ENCODE data around the gene NACAD. TPM values are rescaled to one million over a fixed set of nuclear protein-coding genes. Genes with fewer than 3 reads are reported as not detected.

The NACAD gene
- total RNA-seq, 4 donors from 2014 or later = 0.04 to 1.9 (median 0.62) TPM; not detected in 1

- no peaks in the 10 kb centered on the region for H3K27me3 ChIP-seq
- peaks cover 51 to 76% (median 55%) of the 10 kb centered on the region in 3 donors for H3K36me3 ChIP-seq
- 74 to 80% methylated on average over 3 to 8 of the region's 16 CpGs for WGBS, 2 donors
- intact Hi-C loops (cut with DNase I) = no loop called here
- H3K4me1 ChIP-seq = peaks cover 5 to 20% (median 6%) of the 10 kb centered on the region in 3 donors
- no peak for DNase-seq
- no peaks in the 10 kb centered on the region for H3K9me3 ChIP-seq
- H3K27ac ChIP-seq = peak overlapping the region in 2 of 4 donors; percentile 19 to 32
- TF ChIP-seq CTCF (IDR thresholded peaks at IDR 0.05) = no peak
- TF ChIP-seq POLR2A (IDR thresholded peaks at IDR 0.05) = no peak
- no peak overlapping the region for H3K4me3 ChIP-seq
Observed at GRCh38 chr7:45099891-45100760, 11.4 kb upstream of the NACAD start.

- Histone ChIP-seq H3K9me3 (no peaks in the 10 kb centered on the region), H3K27ac (peak overlapping the region in 2 of 4 donors; percentile 19 to 32), H3K4me1 (peaks cover 5 to 20% (median 6%) of the 10 kb centered on the region in 3 donors), H3K4me3 (no peak overlapping the region), H3K27me3 (no peaks in the 10 kb centered on the region), H3K36me3 (peaks cover 42 to 67% (median 46%) of the 10 kb centered on the region in 3 donors)
- intact Hi-C loops (cut with DNase I) = no loop called here
- 23 to 68% methylated on average over 3 to 6 of the region's 10 CpGs for WGBS, 2 donors
- no peak for TF ChIP-seq POLR2A (IDR thresholded peaks at IDR 0.05)
- TF ChIP-seq CTCF (IDR thresholded peaks at IDR 0.05) = no peak
- no peak for DNase-seq
Observed at GRCh38 chr7:45098983-45099839, 10.4 kb upstream of the NACAD start.

- peaks cover 0 to 22% (median 0%) of the 10 kb centered on the region in 4 donors for H3K27me3 ChIP-seq
- 76 to 81% methylated on average over 3 of the region's 3 CpGs for WGBS, 2 donors
- H3K4me1 ChIP-seq = peaks cover 0 to 28% (median 4%) of the 10 kb centered on the region in 3 donors
- peaks cover 0 to 4% (median 0%) of the 10 kb centered on the region in 3 donors for H3K36me3 ChIP-seq
- H3K9me3 ChIP-seq = no peaks in the 10 kb centered on the region
- TF ChIP-seq CTCF (IDR thresholded peaks at IDR 0.05) (no peak), POLR2A (IDR thresholded peaks at IDR 0.05) (no peak)
- H3K4me3 ChIP-seq = no peak overlapping the region
- intact Hi-C loops (cut with DNase I) = no loop called here
- no peak for DNase-seq
- H3K27ac ChIP-seq = no peak overlapping the region
Observed at GRCh38 chr7:45092931-45093235, 4.1 kb upstream of the NACAD start.

- Histone ChIP-seq H3K36me3 (no peaks in the 10 kb centered on the region), H3K9me3 (no peaks in the 10 kb centered on the region), H3K4me3 (no peak overlapping the region), H3K27me3 (peaks cover 0 to 23% (median 0%) of the 10 kb centered on the region in 4 donors), H3K4me1 (peaks cover 0 to 31% (median 4%) of the 10 kb centered on the region in 3 donors), H3K27ac (no peak overlapping the region)
- no peak for DNase-seq
- no peak for TF ChIP-seq POLR2A (IDR thresholded peaks at IDR 0.05)
- no peak for TF ChIP-seq CTCF (IDR thresholded peaks at IDR 0.05)
- WGBS, 2 donors = 68 to 74% methylated on average over 5 of the region's 7 CpGs
- intact Hi-C loops (cut with DNase I) = no loop called here
Observed at GRCh38 chr7:45092100-45092930, 3.5 kb upstream of the NACAD start.
